ENCODE measurements around the gene CDH4. TPM values are rescaled to one million over a fixed set of nuclear protein-coding genes. Genes with fewer than 3 reads are reported as not detected.

CDH4 gene
- polyA plus RNA-seq, 4 donors, result 0.09 to 4.1 (median 0.25) TPM

GRCh38 chr20:61884571-61885389, 632.7 kb downstream of the CDH4 start:
- DNase-seq (no peak), FAIRE-seq (no peak)
- H3K4me3 ChIP-seq (ENCODE audit: low read depth in 1 of 3, low read length in 3 of 3), result no peak overlapping the region
- no peaks in the 10 kb centered on the region for H3K9me3 ChIP-seq (ENCODE audit: control insufficient read depth in 2 of 2, insufficient read depth in 1 of 2, low read depth in 1 of 2, low read length in 1 of 2)
- H3K36me3 ChIP-seq (ENCODE audit: control insufficient read depth in 3 of 3, insufficient read depth in 2 of 3, low read depth in 1 of 3, low read length in 3 of 3), result no peaks in the 10 kb centered on the region
- 70 to 81% (median 75%) methylated on average over 23 to 25 of the region's 25 CpGs for WGBS, 3 donors
- no peak overlapping the region for H3K27ac ChIP-seq (ENCODE audit: low read depth in 1 of 3, low read length in 2 of 3)
- no peaks in the 10 kb centered on the region for H3K4me1 ChIP-seq (ENCODE audit: control insufficient read depth in 3 of 3, insufficient read depth in 2 of 3, low read depth in 1 of 3, low read length in 2 of 3)
- peaks cover 0 to 3% (median 0%) of the 10 kb centered on the region in 3 donors for H3K27me3 ChIP-seq (ENCODE audit: control insufficient read depth in 3 of 3, insufficient read depth in 3 of 3, low read length in 3 of 3)

- no peak for FAIRE-seq
- Histone ChIP-seq H3K36me3 (ENCODE audit: control insufficient read depth in 3 of 3, insufficient read depth in 2 of 3, low read depth in 1 of 3, low read length in 3 of 3) (no peaks in the 10 kb centered on the region), H3K4me1 (ENCODE audit: control insufficient read depth in 3 of 3, insufficient read depth in 2 of 3, low read depth in 1 of 3, low read length in 2 of 3) (no peaks in the 10 kb centered on the region), H3K9me3 (ENCODE audit: control insufficient read depth in 2 of 2, insufficient read depth in 1 of 2, low read depth in 1 of 2, low read length in 1 of 2) (no peaks in the 10 kb centered on the region), H3K4me3 (ENCODE audit: low read depth in 1 of 3, low read length in 3 of 3) (no peak overlapping the region), H3K27ac (ENCODE audit: low read depth in 1 of 3, low read length in 2 of 3) (no peak overlapping the region), H3K27me3 (ENCODE audit: control insufficient read depth in 3 of 3, insufficient read depth in 3 of 3, low read length in 3 of 3) (peaks cover 0 to 3% (median 0%) of the 10 kb centered on the region in 3 donors)
- 75 to 80% (median 79%) methylated on average over 21 of the region's 21 CpGs for WGBS, 3 donors
- DNase-seq, result no peak
These were observed 634.0 kb downstream of the CDH4 start for GRCh38 chr20:61885759-61886715.

- Histone ChIP-seq H3K27me3 (ENCODE audit: control insufficient read depth in 3 of 3, insufficient read depth in 3 of 3, low read length in 3 of 3) (peaks cover 0 to 3% (median 0%) of the 10 kb centered on the region in 3 donors), H3K4me1 (ENCODE audit: control insufficient read depth in 3 of 3, insufficient read depth in 2 of 3, low read depth in 1 of 3, low read length in 2 of 3) (no peaks in the 10 kb centered on the region), H3K9me3 (ENCODE audit: control insufficient read depth in 2 of 2, insufficient read depth in 1 of 2, low read depth in 1 of 2, low read length in 1 of 2) (no peaks in the 10 kb centered on the region), H3K36me3 (ENCODE audit: control insufficient read depth in 3 of 3, insufficient read depth in 2 of 3, low read depth in 1 of 3, low read length in 3 of 3) (no peaks in the 10 kb centered on the region), H3K4me3 (ENCODE audit: low read depth in 1 of 3, low read length in 3 of 3) (no peak overlapping the region), H3K27ac (ENCODE audit: low read depth in 1 of 3, low read length in 2 of 3) (no peak overlapping the region)
- FAIRE-seq (no peak), DNase-seq (peak; percentile 22 to 40)
- 46 to 47% (median 47%) methylated on average over 21 of the region's 21 CpGs for WGBS, 3 donors
These were observed 634.9 kb downstream of the CDH4 start for GRCh38 chr20:61886721-61887595.

GRCh38 chr20:61887596-61888093, 635.6 kb downstream of the CDH4 start:
- FAIRE-seq, result no peak
- Histone ChIP-seq H3K9me3 (ENCODE audit: control insufficient read depth in 2 of 2, insufficient read depth in 1 of 2, low read depth in 1 of 2, low read length in 1 of 2) (no peaks in the 10 kb centered on the region), H3K36me3 (ENCODE audit: control insufficient read depth in 3 of 3, insufficient read depth in 2 of 3, low read depth in 1 of 3, low read length in 3 of 3) (no peaks in the 10 kb centered on the region), H3K4me1 (ENCODE audit: control insufficient read depth in 3 of 3, insufficient read depth in 2 of 3, low read depth in 1 of 3, low read length in 2 of 3) (no peaks in the 10 kb centered on the region), H3K27ac (ENCODE audit: low read depth in 1 of 3, low read length in 2 of 3) (no peak overlapping the region), H3K27me3 (ENCODE audit: control insufficient read depth in 3 of 3, insufficient read depth in 3 of 3, low read length in 3 of 3) (peaks cover 0 to 3% (median 0%) of the 10 kb centered on the region in 3 donors), H3K4me3 (ENCODE audit: low read depth in 1 of 3, low read length in 3 of 3) (no peak overlapping the region)
- WGBS, 3 donors, result 57 to 60% (median 58%) methylated on average over 13 of the region's 13 CpGs
- DNase-seq, result no peak

- no peak for DNase-seq
- Histone ChIP-seq H3K4me1 (ENCODE audit: control insufficient read depth in 3 of 3, insufficient read depth in 2 of 3, low read depth in 1 of 3, low read length in 2 of 3) (no peaks in the 10 kb centered on the region), H3K4me3 (ENCODE audit: low read depth in 1 of 3, low read length in 3 of 3) (no peak overlapping the region), H3K36me3 (ENCODE audit: control insufficient read depth in 3 of 3, insufficient read depth in 2 of 3, low read depth in 1 of 3, low read length in 3 of 3) (no peaks in the 10 kb centered on the region), H3K9me3 (ENCODE audit: control insufficient read depth in 2 of 2, insufficient read depth in 1 of 2, low read depth in 1 of 2, low read length in 1 of 2) (no peaks in the 10 kb centered on the region), H3K27me3 (ENCODE audit: control insufficient read depth in 3 of 3, insufficient read depth in 3 of 3, low read length in 3 of 3) (peaks cover 0 to 3% (median 0%) of the 10 kb centered on the region in 3 donors), H3K27ac (ENCODE audit: low read depth in 1 of 3, low read length in 2 of 3) (no peak overlapping the region)
- no peak for FAIRE-seq
- WGBS, 3 donors, result 90 to 91% (median 90%) methylated on average over 19 of the region's 19 CpGs
These were observed 636.2 kb downstream of the CDH4 start for GRCh38 chr20:61888101-61888865.

GRCh38 chr20:61889659-61890058, 637.6 kb downstream of the CDH4 start:
- WGBS, 3 donors, result 78 to 94% (median 85%) methylated on average over 1 of the region's 1 CpG
- DNase-seq (no peak), FAIRE-seq (no peak)
- H3K4me3 ChIP-seq (ENCODE audit: low read depth in 1 of 3, low read length in 3 of 3), result no peak overlapping the region
- no peaks in the 10 kb centered on the region for H3K9me3 ChIP-seq (ENCODE audit: control insufficient read depth in 2 of 2, insufficient read depth in 1 of 2, low read depth in 1 of 2, low read length in 1 of 2)
- no peak overlapping the region for H3K27ac ChIP-seq (ENCODE audit: low read depth in 1 of 3, low read length in 2 of 3)
- H3K4me1 ChIP-seq (ENCODE audit: control insufficient read depth in 3 of 3, insufficient read depth in 2 of 3, low read depth in 1 of 3, low read length in 2 of 3), result no peaks in the 10 kb centered on the region
- H3K36me3 ChIP-seq (ENCODE audit: control insufficient read depth in 3 of 3, insufficient read depth in 2 of 3, low read depth in 1 of 3, low read length in 3 of 3), result no peaks in the 10 kb centered on the region
- peaks cover 0 to 1% (median 0%) of the 10 kb centered on the region in 3 donors for H3K27me3 ChIP-seq (ENCODE audit: control insufficient read depth in 3 of 3, insufficient read depth in 3 of 3, low read length in 3 of 3)

- no peak for FAIRE-seq
- no peak overlapping the region for H3K27ac ChIP-seq (ENCODE audit: low read depth in 1 of 3, low read length in 2 of 3)
- H3K27me3 ChIP-seq (ENCODE audit: control insufficient read depth in 3 of 3, insufficient read depth in 3 of 3, low read length in 3 of 3), result no peaks in the 10 kb centered on the region
- H3K4me3 ChIP-seq (ENCODE audit: low read depth in 1 of 3, low read length in 3 of 3), result no peak overlapping the region
- DNase-seq, result no peak
- H3K9me3 ChIP-seq (ENCODE audit: control insufficient read depth in 2 of 2, insufficient read depth in 1 of 2, low read depth in 1 of 2, low read length in 1 of 2), result no peaks in the 10 kb centered on the region
- no peaks in the 10 kb centered on the region for H3K36me3 ChIP-seq (ENCODE audit: control insufficient read depth in 3 of 3, insufficient read depth in 2 of 3, low read depth in 1 of 3, low read length in 3 of 3)
- no peaks in the 10 kb centered on the region for H3K4me1 ChIP-seq (ENCODE audit: control insufficient read depth in 3 of 3, insufficient read depth in 2 of 3, low read depth in 1 of 3, low read length in 2 of 3)
- 0 to 52% (median 9%) methylated on average over 1 of the region's 1 CpG for WGBS, 3 donors
These were observed 638.1 kb downstream of the CDH4 start for GRCh38 chr20:61890210-61890609.
